Stimulated activated memory B cell treated with anti-CD40 and anti-IgM and Interleukin-4, amounts not matched to agents 10 μg/mL and 1 μg/mL and 100 μg/mL, for 72 hours (primary cell): ENCODE data around the gene DVL1.

Experiments
- ATAC-seq: fragments of 150-1000 bp; cut with Tn5 transposase; 2 replicates; pipeline ENCODE4 v1.10.0; 2021
- H3K27ac Mint-ChIP-seq: one replicate; pipeline ENCODE4 v1.8.0; 2022; ENCODE audit warnings: mild to moderate bottlenecking, mixed read lengths
- H3K27me3 Mint-ChIP-seq: one replicate; pipeline ENCODE4 v1.8.0; 2022; ENCODE audit warnings: mixed read lengths
- H3K36me3 Mint-ChIP-seq: one replicate; pipeline ENCODE4 v1.8.0; 2022; ENCODE audit warnings: mixed read lengths
- H3K4me1 Mint-ChIP-seq: one replicate; pipeline ENCODE4 v1.8.0; 2022; ENCODE audit warnings: mixed read lengths
- H3K4me3 Mint-ChIP-seq: one replicate; pipeline ENCODE4 v1.8.0; 2022; ENCODE audit warnings: mild to moderate bottlenecking, moderate library complexity, mixed read lengths
- H3K9me3 Mint-ChIP-seq: one replicate; pipeline ENCODE4 v1.8.0; 2022; ENCODE audit warnings: mixed read lengths

DVL1 gene

GRCh38 chr1:1353389-1354151 is 4.4 kb upstream of the DVL1 start:
- Mint-ChIP-seq H3K4me1 (peaks cover 47% of the 10 kb centered on the region), H3K4me3 (no peak overlapping the region), H3K9me3 (no peaks in the 10 kb centered on the region), H3K36me3 (no peaks in the 10 kb centered on the region), H3K27ac (peak overlapping the region; percentile 32), H3K27me3 (peaks cover 53% of the 10 kb centered on the region)
- ATAC-seq: no peak

GRCh38 chr1:1352786-1353388 is 3.7 kb upstream of the DVL1 start:
- Mint-ChIP-seq H3K4me3 (no peak overlapping the region), H3K27ac (no peak overlapping the region), H3K4me1 (peaks cover 45% of the 10 kb centered on the region), H3K27me3 (peaks cover 46% of the 10 kb centered on the region), H3K9me3 (no peaks in the 10 kb centered on the region), H3K36me3 (no peaks in the 10 kb centered on the region)
- no peak for ATAC-seq

- no peaks in the 10 kb centered on the region for H3K36me3 Mint-ChIP-seq
- H3K4me1 Mint-ChIP-seq: peaks cover 46% of the 10 kb centered on the region
- H3K4me3 Mint-ChIP-seq: peak overlapping the region; percentile 38
- H3K27me3 Mint-ChIP-seq: peaks cover 35% of the 10 kb centered on the region
- ATAC-seq: no peak
- no peaks in the 10 kb centered on the region for H3K9me3 Mint-ChIP-seq
- no peak overlapping the region for H3K27ac Mint-ChIP-seq
Measured at GRCh38 chr1:1351511-1352427, 2.6 kb upstream of the DVL1 start.

GRCh38 chr1:1348420-1349255 is 580 bp downstream of the DVL1 start:
- Mint-ChIP-seq H3K27ac (peak overlapping the region; percentile 64), H3K27me3 (peaks cover 19% of the 10 kb centered on the region), H3K9me3 (no peaks in the 10 kb centered on the region), H3K36me3 (no peaks in the 10 kb centered on the region), H3K4me1 (peaks cover 46% of the 10 kb centered on the region), H3K4me3 (peak overlapping the region; percentile 81)
- peak; percentile 61 for ATAC-seq

- no peak for ATAC-seq
- Mint-ChIP-seq H3K27ac (peak overlapping the region; percentile 64), H3K9me3 (no peaks in the 10 kb centered on the region), H3K4me3 (peak overlapping the region; percentile 81), H3K4me1 (peaks cover 46% of the 10 kb centered on the region), H3K36me3 (no peaks in the 10 kb centered on the region), H3K27me3 (peaks cover 11% of the 10 kb centered on the region)
Measured at GRCh38 chr1:1347663-1348419, 1.4 kb downstream of the DVL1 start.

- Mint-ChIP-seq H3K27ac (peak overlapping the region; percentile 64), H3K4me1 (peaks cover 41% of the 10 kb centered on the region), H3K4me3 (no peak overlapping the region), H3K9me3 (no peaks in the 10 kb centered on the region), H3K36me3 (no peaks in the 10 kb centered on the region), H3K27me3 (peaks cover 3% of the 10 kb centered on the region)
- ATAC-seq: no peak
Measured at GRCh38 chr1:1347026-1347595, 2.1 kb downstream of the DVL1 start.

- Mint-ChIP-seq H3K36me3 (no peaks in the 10 kb centered on the region), H3K27ac (no peak overlapping the region), H3K27me3 (no peaks in the 10 kb centered on the region), H3K4me1 (peaks cover 39% of the 10 kb centered on the region), H3K4me3 (no peak overlapping the region), H3K9me3 (no peaks in the 10 kb centered on the region)
- ATAC-seq: no peak
Measured at GRCh38 chr1:1346501-1346890, 2.7 kb downstream of the DVL1 start.

- no peaks in the 10 kb centered on the region for H3K9me3 Mint-ChIP-seq
- H3K27ac Mint-ChIP-seq: no peak overlapping the region
- ATAC-seq: no peak
- no peak overlapping the region for H3K4me3 Mint-ChIP-seq
- no peaks in the 10 kb centered on the region for H3K27me3 Mint-ChIP-seq
- peaks cover 5% of the 10 kb centered on the region for H3K36me3 Mint-ChIP-seq
- H3K4me1 Mint-ChIP-seq: peaks cover 39% of the 10 kb centered on the region
Measured at GRCh38 chr1:1345860-1346500, 3.2 kb downstream of the DVL1 start.

GRCh38 chr1:1345384-1345783 is 3.8 kb downstream of the DVL1 start:
- Mint-ChIP-seq H3K27me3 (no peaks in the 10 kb centered on the region), H3K4me1 (peaks cover 39% of the 10 kb centered on the region), H3K27ac (no peak overlapping the region), H3K9me3 (no peaks in the 10 kb centered on the region), H3K36me3 (peaks cover 7% of the 10 kb centered on the region), H3K4me3 (no peak overlapping the region)
- ATAC-seq: no peak

- Mint-ChIP-seq H3K27me3 (no peaks in the 10 kb centered on the region), H3K9me3 (no peaks in the 10 kb centered on the region), H3K36me3 (peaks cover 7% of the 10 kb centered on the region), H3K4me3 (no peak overlapping the region), H3K27ac (no peak overlapping the region), H3K4me1 (peaks cover 39% of the 10 kb centered on the region)
- no peak for ATAC-seq
Measured at GRCh38 chr1:1344655-1345361, 4.4 kb downstream of the DVL1 start.

GRCh38 chr1:1343811-1344421 is 5.3 kb downstream of the DVL1 start:
- Mint-ChIP-seq H3K4me1 (peaks cover 39% of the 10 kb centered on the region), H3K27me3 (no peaks in the 10 kb centered on the region), H3K9me3 (no peaks in the 10 kb centered on the region), H3K36me3 (peaks cover 10% of the 10 kb centered on the region), H3K4me3 (no peak overlapping the region), H3K27ac (no peak overlapping the region)
- ATAC-seq: no peak

- no peak overlapping the region for H3K4me3 Mint-ChIP-seq
- no peaks in the 10 kb centered on the region for H3K27me3 Mint-ChIP-seq
- no peaks in the 10 kb centered on the region for H3K9me3 Mint-ChIP-seq
- ATAC-seq: no peak
- peaks cover 18% of the 10 kb centered on the region for H3K36me3 Mint-ChIP-seq
- no peak overlapping the region for H3K27ac Mint-ChIP-seq
- H3K4me1 Mint-ChIP-seq: peaks cover 32% of the 10 kb centered on the region
Measured at GRCh38 chr1:1342584-1343115, 6.6 kb downstream of the DVL1 start.
